NCI-H1092 treated with DMSO at 0.1 percent for 48 hours (cell line): Measurements from ENCODE around the gene JADE2.
A peak's percentile ranks its signal among the peaks of the same experiment; 100 is the strongest.

Experiments
- DNase-seq: peaks from one replicate; lab custom pipeline; 2025; lab: John Stamatoyannopoulos, UW

JADE2 gene

GRCh38 chr5:134570365-134570758 is 44.9 kb downstream of the JADE2 start:
- DNase-seq: no peak

GRCh38 chr5:134570886-134571285 is 45.4 kb downstream of the JADE2 start:
- DNase-seq: no peak

- no peak for DNase-seq
Measured at GRCh38 chr5:134571693-134572405, 46.4 kb downstream of the JADE2 start.

GRCh38 chr5:134572811-134573210 is 47.3 kb downstream of the JADE2 start:
- DNase-seq: no peak

GRCh38 chr5:134574521-134574920 is 49.1 kb downstream of the JADE2 start:
- DNase-seq: no peak

- no peak for DNase-seq
Measured at GRCh38 chr5:134575316-134575715, 49.8 kb downstream of the JADE2 start.

GRCh38 chr5:134576386-134577021 is 51.0 kb downstream of the JADE2 start:
- DNase-seq: no peak

- DNase-seq: no peak
Measured at GRCh38 chr5:134577022-134577795, 51.7 kb downstream of the JADE2 start.

- peak; percentile 70 for DNase-seq
Measured at GRCh38 chr5:134577796-134578577, 52.5 kb downstream of the JADE2 start.

GRCh38 chr5:134578578-134579283 is 53.3 kb downstream of the JADE2 start:
- no peak for DNase-seq

GRCh38 chr5:134579284-134579771 is 53.9 kb downstream of the JADE2 start:
- no peak for DNase-seq

- DNase-seq: no peak
Measured at GRCh38 chr5:134580001-134580460, 54.6 kb downstream of the JADE2 start.

GRCh38 chr5:134581241-134581981 is 55.9 kb downstream of the JADE2 start:
- DNase-seq: no peak

- no peak for DNase-seq
Measured at GRCh38 chr5:134582281-134582680, 56.8 kb downstream of the JADE2 start.

GRCh38 chr5:134582941-134583340 is 57.5 kb downstream of the JADE2 start:
- DNase-seq: no peak

- no peak for DNase-seq
Measured at GRCh38 chr5:134583766-134584165, 58.3 kb downstream of the JADE2 start.

- DNase-seq: no peak
Measured at GRCh38 chr5:134584662-134585061, 59.2 kb downstream of the JADE2 start.

GRCh38 chr5:134585966-134586365 is 60.5 kb downstream of the JADE2 start:
- no peak for DNase-seq

GRCh38 chr5:134586866-134587524 is 61.5 kb downstream of the JADE2 start:
- DNase-seq: peak; percentile 29
